Measurements from ENCODE around the gene SLC29A3.
"Not testable (repeated sequence)": the region's sequence is repeated elsewhere in the genome, so short reads cannot be mapped to it uniquely, and the experiment has no call there.

SLC29A3 gene

GRCh38 chr10:71284544-71285179, 34.4 kb upstream of the SLC29A3 start:
- no peak for DNase-seq

GRCh38 chr10:71285180-71285545, 33.9 kb upstream of the SLC29A3 start:
- peak in 1 of 2 experiments; percentile 27 for DNase-seq

GRCh38 chr10:71285986-71286385, 33.1 kb upstream of the SLC29A3 start:
- DNase-seq, result no peak

- DNase-seq, result no peak
These were observed 32.4 kb upstream of the SLC29A3 start for GRCh38 chr10:71286521-71287294.

DNA sequence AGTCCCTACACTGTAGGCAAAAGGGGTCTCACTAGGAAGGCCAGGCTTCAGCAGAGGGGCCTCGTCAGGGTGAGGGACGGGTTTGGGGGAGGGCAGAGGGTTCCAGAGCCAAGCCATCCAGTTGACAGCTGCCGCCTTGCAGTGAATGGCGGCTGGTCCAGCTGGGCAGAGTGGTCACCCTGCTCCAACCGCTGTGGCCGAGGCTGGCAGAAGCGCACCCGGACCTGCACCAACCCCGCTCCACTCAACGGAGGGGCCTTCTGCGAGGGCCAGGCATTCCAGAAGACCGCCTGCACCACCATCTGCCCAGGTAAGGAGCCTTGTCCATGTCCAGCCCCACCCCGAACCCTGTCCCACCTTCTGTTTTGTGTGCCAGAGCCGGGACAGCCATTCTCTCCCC, 31.6 kb upstream of the SLC29A3 start:
- DNase-seq, result no peak

GRCh38 chr10:71288461-71288860, 30.6 kb upstream of the SLC29A3 start:
- DNase-seq, result no peak

GRCh38 chr10:71289421-71290130, 29.5 kb upstream of the SLC29A3 start:
- DNase-seq, result no peak

DNA sequence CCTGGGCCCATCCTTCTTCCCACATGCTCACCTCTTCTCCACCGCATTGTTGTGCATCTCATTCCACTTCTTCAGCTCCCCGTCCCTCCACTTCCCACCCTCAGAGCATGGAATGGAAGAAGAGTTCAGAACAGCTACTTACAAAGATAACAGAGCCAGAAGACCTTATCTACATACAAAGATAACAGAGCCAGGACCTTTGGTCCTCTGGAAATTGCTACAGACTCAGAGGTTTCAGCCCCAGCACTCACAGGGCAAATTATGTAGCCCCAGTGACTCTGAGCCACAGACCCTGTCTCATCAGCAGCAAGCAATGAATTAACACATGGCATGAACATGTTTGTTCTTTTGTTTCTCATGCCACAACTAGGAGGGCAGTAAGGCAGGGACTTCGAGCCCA, 28.7 kb upstream of the SLC29A3 start:
- no peak for DNase-seq

DNA sequence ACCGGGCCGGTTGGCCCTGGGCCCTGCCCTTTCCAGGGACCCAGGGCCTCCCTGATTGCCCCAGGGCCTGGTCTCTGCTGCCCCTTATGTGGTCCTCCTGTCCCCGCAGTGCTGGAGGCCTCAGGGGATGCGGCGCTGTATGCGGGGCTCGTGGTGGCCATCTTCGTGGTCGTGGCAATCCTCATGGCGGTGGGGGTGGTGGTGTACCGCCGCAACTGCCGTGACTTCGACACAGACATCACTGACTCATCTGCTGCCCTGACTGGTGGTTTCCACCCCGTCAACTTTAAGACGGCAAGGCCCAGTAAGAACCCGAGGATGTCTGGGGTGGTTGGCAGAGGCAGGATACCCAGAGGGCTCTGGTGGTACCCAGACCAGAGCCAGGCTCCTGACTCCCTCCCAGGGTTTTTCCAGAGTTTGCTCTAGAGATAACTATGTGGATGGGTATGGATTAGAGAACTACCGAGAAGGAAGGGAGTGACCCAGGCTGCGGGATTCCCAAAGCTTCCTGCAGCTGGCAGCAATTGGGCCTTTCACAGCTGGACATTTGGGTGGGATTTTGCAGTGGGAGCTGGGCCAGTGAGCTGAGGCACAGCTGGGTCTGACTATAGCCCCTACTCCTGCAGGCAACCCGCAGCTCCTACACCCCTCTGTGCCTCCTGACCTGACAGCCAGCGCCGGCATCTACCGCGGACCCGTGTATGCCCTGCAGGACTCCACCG, 28.1 kb upstream of the SLC29A3 start:
- DNase-seq, result no peak

- no peak for DNase-seq
These were observed 27.5 kb upstream of the SLC29A3 start for GRCh38 chr10:71291528-71291900.

DNA sequence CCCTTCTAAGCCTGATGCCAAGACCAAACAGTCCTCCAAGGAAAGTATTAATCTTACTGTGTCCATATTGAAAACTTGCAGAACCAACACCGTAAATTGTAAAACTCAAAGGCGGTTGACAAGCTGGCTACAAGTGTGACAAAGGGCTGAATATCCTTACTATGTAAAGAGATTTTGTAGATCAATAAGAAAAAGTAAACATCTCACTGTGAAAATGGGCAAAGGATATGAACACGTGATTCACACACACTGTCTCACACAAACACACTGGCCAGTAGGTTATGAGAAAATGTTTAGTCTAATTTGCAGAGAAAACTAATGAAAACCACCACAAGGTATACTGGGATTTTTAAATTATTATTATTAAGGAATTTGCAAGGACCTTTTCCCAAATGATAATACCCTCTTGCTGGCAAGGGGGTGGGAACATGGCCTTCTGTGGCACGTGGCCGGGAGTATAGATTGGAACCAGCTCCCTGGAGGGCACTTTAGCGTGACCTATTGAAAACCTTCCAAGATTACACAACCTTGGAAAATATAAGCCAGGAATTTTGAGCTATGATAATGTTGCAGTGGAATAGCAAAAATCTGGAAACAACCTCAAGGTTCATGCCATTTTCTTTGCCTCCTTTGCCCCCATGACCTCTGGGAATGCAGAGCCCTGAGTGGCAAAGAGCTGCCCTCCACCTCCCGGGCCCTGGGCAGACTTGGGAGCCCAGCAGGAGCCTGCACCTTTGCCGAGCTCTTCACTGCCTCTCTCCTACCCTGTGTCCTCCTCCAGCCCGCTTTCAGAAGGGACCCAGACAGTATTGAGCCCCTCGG, 26.2 kb upstream of the SLC29A3 start:
- DNase-seq, result no peak

GRCh38 chr10:71293446-71294084, 25.5 kb upstream of the SLC29A3 start:
- no peak for DNase-seq

DNA sequence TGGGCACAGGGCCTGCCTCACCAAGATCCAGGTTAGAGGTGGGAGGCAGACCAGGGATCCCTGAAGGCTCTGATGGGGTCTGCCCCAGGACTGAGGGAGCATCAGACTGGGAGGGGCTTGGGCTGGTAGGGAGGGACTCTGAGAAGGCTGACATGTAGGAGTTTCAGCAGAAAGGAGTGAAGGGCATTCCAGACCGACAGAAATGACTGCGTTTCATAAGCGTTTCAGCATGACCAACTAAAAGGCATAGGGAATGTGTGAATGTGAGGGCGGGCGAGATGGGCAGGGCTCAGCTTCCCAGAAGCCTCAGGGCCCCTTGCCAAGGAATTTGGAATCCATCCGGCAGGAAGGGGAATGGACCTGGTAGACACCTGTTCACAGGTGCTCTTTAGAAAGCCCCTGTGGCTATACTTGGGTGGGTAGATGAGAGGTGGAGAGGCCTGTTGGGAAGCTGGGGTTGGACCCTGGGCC, 24.9 kb upstream of the SLC29A3 start:
- DNase-seq, result no peak

GRCh38 chr10:71294856-71295255, 24.2 kb upstream of the SLC29A3 start:
- peak in 1 of 2 experiments; percentile 8 for DNase-seq

DNA sequence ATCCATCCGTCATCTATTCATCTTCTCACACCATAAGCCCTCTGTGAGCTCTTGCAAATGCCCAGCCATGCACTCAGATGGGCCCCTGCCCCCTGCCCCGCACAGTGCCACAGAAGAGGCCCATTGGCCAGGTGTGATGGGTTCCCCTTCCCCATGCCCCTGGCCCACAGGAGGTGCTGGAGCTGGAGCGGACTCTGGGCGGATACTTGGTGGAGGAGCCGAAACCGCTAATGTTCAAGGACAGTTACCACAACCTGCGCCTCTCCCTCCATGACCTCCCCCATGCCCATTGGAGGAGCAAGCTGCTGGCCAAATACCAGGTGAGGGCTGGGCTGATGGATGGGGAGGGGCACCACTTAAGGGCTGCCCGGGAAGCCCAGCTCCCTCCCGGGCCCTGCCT, 23.4 kb upstream of the SLC29A3 start:
- DNase-seq, result no peak

GRCh38 chr10:71296086-71296485, 23.0 kb upstream of the SLC29A3 start:
- no peak for DNase-seq

- DNase-seq, result not testable (repeated sequence)
These were observed 22.2 kb upstream of the SLC29A3 start for GRCh38 chr10:71296811-71297210.

GRCh38 chr10:71297343-71297742, 21.7 kb upstream of the SLC29A3 start:
- no peak for DNase-seq

- DNase-seq, result no peak
These were observed 19.8 kb upstream of the SLC29A3 start for GRCh38 chr10:71299071-71299785.

DNA sequence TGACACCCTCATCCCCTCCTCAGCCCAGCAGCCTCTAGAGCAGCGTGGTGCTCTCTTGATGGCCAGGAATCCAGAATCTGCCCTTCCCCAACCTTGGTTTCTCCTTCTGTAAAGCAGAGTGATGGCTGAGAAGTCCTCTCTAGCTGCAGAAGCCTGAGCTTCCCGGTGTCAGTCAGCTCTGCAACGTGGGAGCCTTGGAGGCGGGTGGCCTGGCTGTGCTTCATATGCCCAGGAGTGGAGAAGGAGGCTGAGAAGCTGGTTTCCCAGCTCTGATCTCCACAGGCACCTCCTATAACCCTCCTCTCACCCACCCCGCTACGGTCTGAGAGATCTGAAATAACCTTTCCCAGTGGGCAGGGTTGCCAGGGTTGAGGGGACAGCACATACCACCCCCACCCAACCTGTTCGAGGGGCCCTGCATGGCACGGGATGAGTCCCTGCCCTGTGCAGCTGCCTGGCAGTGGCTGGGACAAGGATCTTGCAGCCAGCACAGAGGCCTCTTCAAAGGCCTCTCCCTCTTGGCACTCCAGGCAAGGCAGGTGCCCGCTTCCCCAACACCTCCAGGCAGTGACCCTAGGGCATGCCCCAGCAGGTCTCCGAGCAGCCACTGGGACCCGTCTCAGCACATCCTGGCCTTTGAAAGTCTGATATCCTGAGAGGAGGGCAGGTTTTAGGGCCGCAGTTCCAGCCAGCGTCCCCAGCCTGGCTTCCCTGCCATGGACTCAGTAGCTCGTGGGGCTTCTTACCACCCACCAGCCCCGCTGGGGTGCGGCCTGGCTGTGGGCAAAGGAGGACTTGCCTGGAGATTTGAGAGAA, 18.3 kb upstream of the SLC29A3 start:
- DNase-seq, result no peak

All from NCI-H446 (cell line).